Endothelial cell of umbilical vein (primary cell): ENCODE results near the gene LDB3. TPM values are rescaled to one million over a fixed set of nuclear protein-coding genes. Genes with fewer than 3 reads are reported as not detected.

Source experiments
- BruUV-seq: library from RNA; stranded (reverse); fragments of 400-500 nt; replicated peaks from 2 replicates; lab custom pipeline; 2021; lab: Mats Ljungman, UMichigan
- CTCF ChIA-PET: fragments of 300-600, 350-600 bp; sonication (Branson Sonifier 250); formaldehyde crosslinking; loops from one replicate; lab custom pipeline; 2021; ENCODE audit warnings: antibody characterized with exemption, inconsistent platforms; lab: Charles Lee
- POLR2A ChIA-PET: fragments of 300-600, 350-600 bp; sonication (Branson Sonifier 250); formaldehyde crosslinking; loops from one replicate; lab custom pipeline; 2021; ENCODE audit warnings: antibody characterized with exemption, inconsistent platforms; lab: Charles Lee
- DNase-seq: peaks from one replicate; pipeline ENCODE4 v3.0.0-alpha.2; 2011; ENCODE audit warnings: low read depth, low spot score
- FAIRE-seq: peaks from 2 replicates; lab custom pipeline; 2011; peaks lifted over from hg19 to GRCh38; lab: Jason Lieb, UNC
- H2AFZ ChIP-seq: 2 replicates; pipeline ENCODE4 v1.6.0; 2012; ENCODE audit warnings: low read depth, low read length, control low read depth, inconsistent platforms
- H3K27ac ChIP-seq: 2 replicates; pipeline ENCODE4 v1.5.1; 2011; ENCODE audit warnings: low read depth, mild to moderate bottlenecking, control low read depth, low read length, moderate library complexity; ENCODE audit not compliant: insufficient read depth
- H3K27me3 ChIP-seq, 2 experiments: 2 replicates each; pipeline versions ENCODE4 v1.6.0 to v1.6.1; 2011; ENCODE audit warnings: low read length in 2 of 2, mixed read lengths in 1 of 2; ENCODE audit not compliant: control insufficient read depth in 2 of 2, insufficient read depth in 2 of 2
- H3K36me3 ChIP-seq, 2 experiments: 2 replicates in 1 of 2; 3 replicates in 1 of 2; pipeline ENCODE4 v1.5.1; 2011; ENCODE audit warnings: low read length in 2 of 2, mild to moderate bottlenecking in 1 of 2, moderate library complexity in 1 of 2; ENCODE audit not compliant: control insufficient read depth in 2 of 2, insufficient read depth in 2 of 2; ENCODE audit errors: extremely low read depth in 1 of 2
- H3K4me1 ChIP-seq: 3 replicates; pipeline ENCODE4 v1.5.1; 2011; ENCODE audit warnings: mild to moderate bottlenecking, low read length; ENCODE audit not compliant: control insufficient read depth, insufficient read depth; ENCODE audit errors: extremely low read depth
- H3K4me2 ChIP-seq: 2 replicates; pipeline ENCODE4 v1.6.1; 2011; ENCODE audit warnings: low read length, control low read depth, mixed read lengths; ENCODE audit not compliant: insufficient read depth
- H3K4me3 ChIP-seq, 3 experiments: fragments of 200-600 bp in 1 of 3; sonication (generic), shearing (Covaris generic) in 1 of 3; replicated peaks in 1 of 3; 2 replicates each; pipeline ENCODE4 v1.5.1; 2011 to 2016; ENCODE audit warnings: control low read depth in 3 of 3, low read length in 3 of 3, mild to moderate bottlenecking in 2 of 3, inconsistent platforms in 1 of 3, low read depth in 1 of 3, moderate library complexity in 1 of 3; ENCODE audit not compliant: insufficient read depth in 1 of 3
- H3K79me2 ChIP-seq: 2 replicates; pipeline ENCODE4 v1.6.0; 2012; ENCODE audit warnings: low read length, inconsistent platforms; ENCODE audit not compliant: control insufficient read depth, insufficient read depth
- H3K9ac ChIP-seq: replicated peaks from 2 replicates; pipeline ENCODE3; 2011; ENCODE audit warnings: low read length, control low read depth; ENCODE audit not compliant: insufficient read depth; ENCODE audit errors: extremely low read depth
- H3K9me1 ChIP-seq: replicated peaks from 3 replicates; pipeline ENCODE4 v1.6.0; 2011; ENCODE audit warnings: mild to moderate bottlenecking, low read length; ENCODE audit not compliant: control insufficient read depth, insufficient read depth; ENCODE audit errors: extremely low read depth
- H3K9me3 ChIP-seq: replicated peaks from 2 replicates; pipeline ENCODE4 v1.5.1; 2012; ENCODE audit warnings: low read length, inconsistent platforms; ENCODE audit not compliant: control insufficient read depth, insufficient read depth
- H4K20me1 ChIP-seq: replicated peaks from 2 replicates; pipeline ENCODE3; 2011; ENCODE audit warnings: mild to moderate bottlenecking, low read length; ENCODE audit not compliant: control insufficient read depth, insufficient read depth; ENCODE audit errors: extremely low read depth
- EZH2 ChIP-seq: IDR thresholded peaks from 2 replicates; pipeline ENCODE4 v1.6.1; 2012; ENCODE audit warnings: borderline replicate concordance, low read depth, mild to moderate bottlenecking, moderate library complexity, low read length, inconsistent platforms; ENCODE audit not compliant: severe bottlenecking
- FOS ChIP-seq: IDR thresholded peaks from 2 replicates; pipeline ENCODE4 v1.6.1; 2011; ENCODE audit warnings: mild to moderate bottlenecking, low read length, moderate library complexity, borderline replicate concordance; ENCODE audit not compliant: insufficient read depth
- GATA2 ChIP-seq: IDR thresholded peaks from 2 replicates; pipeline ENCODE4 v1.7.0; 2011; ENCODE audit warnings: low read depth, mild to moderate bottlenecking, moderate library complexity, mixed read lengths, low read length; ENCODE audit not compliant: insufficient read length, insufficient read depth
- JUN ChIP-seq: IDR thresholded peaks from 2 replicates; pipeline ENCODE4 v1.6.1; 2011; ENCODE audit warnings: borderline replicate concordance, low read depth; ENCODE audit not compliant: insufficient read length, insufficient read depth
- MYC ChIP-seq: IDR thresholded peaks from one replicate; pipeline ENCODE4 v1.6.1; 2011; ENCODE audit warnings: mild to moderate bottlenecking, low read depth, low read length
- POLR2A ChIP-seq: IDR thresholded peaks from 2 replicates; pipeline ENCODE4 v1.6.1; 2012; ENCODE audit warnings: low read depth, mild to moderate bottlenecking, control low read depth, low read length
- POLR2AphosphoS5 ChIP-seq: IDR thresholded peaks from 2 replicates; pipeline ENCODE4 v1.6.1; 2012; ENCODE audit warnings: low read depth, mild to moderate bottlenecking, control low read depth, low read length, moderate library complexity; ENCODE audit not compliant: insufficient read depth
- dilution Hi-C: fragments of 300-500 bp; cut with MboI; formaldehyde crosslinking; loops from one replicate; pipeline ENCODE4 v1.15.0; 2019; ENCODE audit warnings: low sequenced_read_pairs; ENCODE audit not compliant: extremely low pct_ligation_motif_present
- intact Hi-C: fragments of 100-400 bp; cut with micrococcal nuclease; formaldehyde crosslinking; loops from one replicate; pipeline ENCODE4 v1.10.0; 2022
- polyA plus RNA-seq, 4 experiments: library from polyadenylated mRNA; depleted of rRNA in 3 of 4; stranded (reverse) in 3 of 4; unstranded in 1 of 4; fragments of >200 nt; gene quantifications; 2 replicates each; pipeline versions ENCODE4 v1.2.1 to v1.2.3, GENCODE V29; 2011 to 2012; ENCODE audit warnings: missing spikeins in 1 of 4
- total RNA-seq: library from RNA; stranded (reverse); gene quantifications from 2 replicates; pipeline ENCODE4 v1.2.3, GENCODE V29; 2021
- TF ChIP-seq, protein P1 (sequence below), 2 donors: IDR thresholded peaks; 1 replicate in 1 of 2; 2 replicates in 1 of 2; pipeline ENCODE4 v1.5.1; 2011; ENCODE audit warnings: low read length in 2 of 2, mild to moderate bottlenecking in 2 of 2, moderate library complexity in 2 of 2, control low read depth in 1 of 2, inconsistent platforms in 1 of 2, low read depth in 1 of 2; ENCODE audit not compliant: insufficient read depth in 1 of 2; ENCODE audit errors: extremely low read depth in 1 of 2

LDB3 gene
- total and polyA plus RNA-seq, 2 donors (not counting 3 experiments of a cell fraction or from before 2014, with no cell fraction given): not detected

DNA sequence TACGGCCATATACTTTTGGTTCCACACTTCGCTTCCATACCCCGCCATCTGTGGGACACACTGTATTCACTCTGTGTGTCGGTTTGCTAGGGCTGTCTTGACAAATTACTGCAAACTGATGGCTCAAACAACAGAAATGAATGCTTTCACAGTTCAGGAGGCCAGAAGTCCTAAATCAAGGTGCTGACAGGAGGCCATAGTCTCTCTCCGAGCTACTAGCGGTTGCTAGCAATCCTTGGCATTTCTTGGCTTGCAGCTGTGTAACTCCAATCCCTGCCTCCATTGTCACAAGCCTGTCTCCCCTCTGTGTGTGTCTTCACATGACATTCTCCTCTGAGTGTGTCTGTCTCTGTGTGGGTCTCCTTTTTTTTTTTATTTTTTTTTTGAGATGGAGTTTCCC, 59.2 kb downstream of the LDB3 start:
- no peak for DNase-seq
- Histone ChIP-seq H3K9me3 (no peaks in the 10 kb centered on the region), H3K4me1 (no peaks in the 10 kb centered on the region), H4K20me1 (no peaks in the 10 kb centered on the region), H3K4me2 (no peak overlapping the region), H3K9me1 (no peaks in the 10 kb centered on the region), H3K9ac (no peak overlapping the region), H3K4me3 (no peak overlapping the region), H3K27ac (no peak overlapping the region), H3K36me3 (no peaks in the 10 kb centered on the region), H3K79me2 (no peaks in the 10 kb centered on the region), H2AFZ (no peak overlapping the region), H3K27me3 (peaks cover 68 to 73% of the 10 kb centered on the region in 2 experiments)
- no peak for FAIRE-seq
- TF ChIP-seq POLR2AphosphoS5 (no peak), EZH2 (no peak), MYC (no peak)
- intact Hi-C loops: loop anchor here (2.0 kb wide), 1 partner anchor 17 kb away; no protein-coding TSS in a partner anchor
- no TSS peak for BruUV-seq
- POLR2A ChIA-PET: no interaction called here
- dilution Hi-C loops: no loop called here
- CTCF ChIA-PET: interaction anchor here (1.1 kb wide), 1 partner anchor 15 kb away, joined by 3 read pairs; no protein-coding TSS in a partner anchor

DNA sequence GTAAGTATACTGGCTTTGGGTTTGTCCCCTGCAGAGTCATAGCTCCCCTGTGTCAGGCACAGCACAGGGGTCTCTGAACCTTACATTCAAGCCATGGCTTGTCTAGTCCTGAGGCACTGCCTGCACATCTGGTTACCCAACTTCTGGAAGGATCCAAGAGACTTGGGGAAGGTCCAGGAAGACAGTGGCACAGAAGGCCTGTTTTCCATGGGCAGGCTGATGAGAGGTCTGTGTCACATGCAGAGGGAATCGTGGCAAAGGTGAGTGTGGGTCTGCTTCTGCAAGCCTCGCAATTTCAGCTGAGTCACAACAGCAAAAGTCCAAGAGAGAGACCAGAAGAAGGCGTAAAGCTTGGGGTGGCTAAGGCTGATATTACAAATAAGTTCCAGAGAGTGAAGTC, 59.7 kb downstream of the LDB3 start:
- Histone ChIP-seq H2AFZ (no peak overlapping the region), H3K9me3 (no peaks in the 10 kb centered on the region), H3K36me3 (no peaks in the 10 kb centered on the region), H3K27me3 (peaks cover 74 to 79% of the 10 kb centered on the region in 2 experiments), H3K9ac (no peak overlapping the region), H3K9me1 (no peaks in the 10 kb centered on the region), H3K4me1 (no peaks in the 10 kb centered on the region), H4K20me1 (no peaks in the 10 kb centered on the region), H3K79me2 (no peaks in the 10 kb centered on the region), H3K4me3 (no peak overlapping the region), H3K27ac (no peak overlapping the region), H3K4me2 (no peak overlapping the region)
- no peak for DNase-seq
- BruUV-seq: no TSS peak
- FAIRE-seq: no peak
- CTCF ChIA-PET: no interaction called here
- dilution Hi-C loops: no loop called here
- no peak for TF ChIP-seq GATA2
- TF ChIP-seq JUN: no peak
- no peak for TF ChIP-seq MYC
- no peak for TF ChIP-seq POLR2AphosphoS5
- TF ChIP-seq FOS: no peak
- TF ChIP-seq EZH2: no peak
- no peak for TF ChIP-seq POLR2A
- TF ChIP-seq, protein P1, sequence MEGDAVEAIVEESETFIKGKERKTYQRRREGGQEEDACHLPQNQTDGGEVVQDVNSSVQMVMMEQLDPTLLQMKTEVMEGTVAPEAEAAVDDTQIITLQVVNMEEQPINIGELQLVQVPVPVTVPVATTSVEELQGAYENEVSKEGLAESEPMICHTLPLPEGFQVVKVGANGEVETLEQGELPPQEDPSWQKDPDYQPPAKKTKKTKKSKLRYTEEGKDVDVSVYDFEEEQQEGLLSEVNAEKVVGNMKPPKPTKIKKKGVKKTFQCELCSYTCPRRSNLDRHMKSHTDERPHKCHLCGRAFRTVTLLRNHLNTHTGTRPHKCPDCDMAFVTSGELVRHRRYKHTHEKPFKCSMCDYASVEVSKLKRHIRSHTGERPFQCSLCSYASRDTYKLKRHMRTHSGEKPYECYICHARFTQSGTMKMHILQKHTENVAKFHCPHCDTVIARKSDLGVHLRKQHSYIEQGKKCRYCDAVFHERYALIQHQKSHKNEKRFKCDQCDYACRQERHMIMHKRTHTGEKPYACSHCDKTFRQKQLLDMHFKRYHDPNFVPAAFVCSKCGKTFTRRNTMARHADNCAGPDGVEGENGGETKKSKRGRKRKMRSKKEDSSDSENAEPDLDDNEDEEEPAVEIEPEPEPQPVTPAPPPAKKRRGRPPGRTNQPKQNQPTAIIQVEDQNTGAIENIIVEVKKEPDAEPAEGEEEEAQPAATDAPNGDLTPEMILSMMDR (IDR thresholded peaks at IDR 0.05; ENCODE audit: extremely low read depth in 1 of 2, insufficient read depth in 1 of 2, low read depth in 1 of 2, low read length in 2 of 2): no peak
- intact Hi-C loops: no loop called here
- POLR2A ChIA-PET: no interaction called here
